HG03280 (cell line): ENCODE results near the gene FAM186B.

ENCODE experiments used
- ATAC-seq: cut with Tn5 transposase; IDR thresholded peaks from one replicate; pipeline ENCODE4 v1.9.1; 2021; ENCODE audit warnings: mild to moderate bottlenecking, moderate library complexity; ENCODE audit not compliant: unreplicated experiment

The FAM186B gene

GRCh38 chr12:49554266-49554665 lies 51.2 kb downstream of the FAM186B start:
- ATAC-seq, result no peak

DNA sequence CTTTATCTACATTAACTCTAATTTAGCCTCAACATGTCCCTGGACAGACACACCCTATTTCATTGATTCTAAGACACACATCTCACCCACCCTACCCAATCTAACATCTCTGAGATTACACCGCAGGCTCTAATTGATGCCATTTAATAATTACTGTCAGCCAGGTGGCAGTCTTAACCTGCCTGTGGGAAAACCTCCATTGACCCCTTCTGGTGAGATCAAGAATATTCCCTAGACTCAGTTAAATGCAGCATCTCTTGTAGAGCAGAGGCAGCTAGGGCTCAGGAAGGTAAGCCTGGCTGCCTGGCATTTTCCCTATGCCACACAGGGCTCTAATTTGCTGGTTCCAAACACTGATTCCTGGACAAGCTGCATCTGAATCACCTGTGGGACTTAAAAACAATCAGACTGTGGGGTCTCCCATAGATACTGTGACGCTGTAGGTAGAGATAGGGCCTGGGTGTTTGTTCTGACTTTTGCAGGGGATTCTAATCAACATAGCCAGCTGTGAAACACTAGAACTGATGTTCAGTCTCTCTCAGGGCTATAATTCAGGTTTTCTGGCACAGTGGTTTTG lies 51.8 kb downstream of the FAM186B start:
- ATAC-seq, result no peak

GRCh38 chr12:49552899-49553298 lies 52.5 kb downstream of the FAM186B start:
- no peak for ATAC-seq

GRCh38 chr12:49552425-49552824 lies 53.0 kb downstream of the FAM186B start:
- ATAC-seq, result no peak

DNA sequence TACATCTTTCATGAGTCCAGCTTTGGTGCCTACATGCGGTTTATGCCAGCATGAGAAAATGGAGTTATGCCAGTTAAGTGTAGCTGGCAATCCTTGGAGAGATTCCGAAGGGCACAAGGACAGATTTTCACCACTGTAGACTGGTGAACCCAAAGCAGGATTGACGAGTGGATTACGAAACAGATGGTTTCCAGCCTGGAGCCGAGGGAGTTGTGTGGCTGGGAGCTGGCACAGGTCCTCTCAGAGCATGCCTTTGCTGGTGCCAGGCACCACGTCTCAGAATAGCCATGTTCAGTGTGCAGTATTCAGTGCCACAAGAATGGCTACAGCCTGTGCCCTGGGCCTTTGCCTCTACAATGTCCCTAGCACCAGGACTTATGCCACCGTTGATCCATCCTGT lies 53.4 kb downstream of the FAM186B start:
- no peak for ATAC-seq

- no peak for ATAC-seq
Measured at GRCh38 chr12:49550693-49551252, 54.7 kb downstream of the FAM186B start.

- no peak for ATAC-seq
Measured at GRCh38 chr12:49549735-49550692, 55.4 kb downstream of the FAM186B start.

GRCh38 chr12:49548822-49549648 lies 56.4 kb downstream of the FAM186B start:
- ATAC-seq, result no peak

DNA sequence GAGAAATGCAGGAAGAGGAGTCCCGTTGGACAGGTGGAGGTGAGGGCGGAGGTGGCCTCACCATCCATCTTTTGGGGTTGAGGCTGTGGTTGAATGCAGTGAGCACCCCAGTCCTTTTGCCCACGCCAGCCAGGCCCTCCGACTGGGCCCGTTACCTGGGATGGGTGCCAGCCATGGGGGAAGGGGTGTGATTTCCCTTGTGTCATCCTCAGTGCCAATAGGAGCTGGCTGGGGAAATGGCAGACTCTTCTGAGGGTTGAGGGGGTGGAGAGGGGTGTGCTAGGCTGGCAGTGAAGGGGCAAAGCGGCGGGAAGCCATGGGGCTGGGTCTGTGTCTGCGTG lies 57.0 kb downstream of the FAM186B start:
- ATAC-seq, result no peak

DNA sequence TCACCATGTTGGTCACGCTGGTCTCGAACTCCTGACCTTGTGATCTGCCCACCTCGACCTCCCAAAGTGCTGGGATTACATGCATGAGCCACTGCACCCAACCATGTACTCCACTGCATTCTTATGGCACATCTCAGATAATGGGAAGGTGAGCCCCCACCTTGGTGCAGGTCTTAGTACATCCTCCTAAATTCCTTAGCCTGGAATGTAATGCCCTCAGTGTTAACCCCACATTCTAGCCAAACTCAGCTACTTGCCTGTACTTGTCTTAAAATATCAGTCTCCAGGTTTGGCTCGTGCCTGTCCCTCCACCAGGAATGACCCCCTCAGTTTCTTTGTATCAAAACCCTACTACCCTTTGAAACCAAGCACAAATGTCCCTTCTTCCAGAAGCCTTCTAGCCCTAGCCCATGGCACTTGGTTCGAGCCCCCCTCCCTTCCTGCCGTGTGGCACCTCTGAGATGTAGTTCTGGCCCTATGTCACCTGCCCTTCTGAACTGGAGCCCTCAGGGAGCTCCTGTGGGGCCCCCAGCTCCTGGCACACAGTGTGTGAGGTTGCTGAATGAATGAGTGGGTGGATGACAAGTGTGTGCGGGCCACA lies 58.2 kb downstream of the FAM186B start:
- no peak for ATAC-seq

GRCh38 chr12:49546481-49546880 lies 59.0 kb downstream of the FAM186B start:
- ATAC-seq, result no peak

DNA sequence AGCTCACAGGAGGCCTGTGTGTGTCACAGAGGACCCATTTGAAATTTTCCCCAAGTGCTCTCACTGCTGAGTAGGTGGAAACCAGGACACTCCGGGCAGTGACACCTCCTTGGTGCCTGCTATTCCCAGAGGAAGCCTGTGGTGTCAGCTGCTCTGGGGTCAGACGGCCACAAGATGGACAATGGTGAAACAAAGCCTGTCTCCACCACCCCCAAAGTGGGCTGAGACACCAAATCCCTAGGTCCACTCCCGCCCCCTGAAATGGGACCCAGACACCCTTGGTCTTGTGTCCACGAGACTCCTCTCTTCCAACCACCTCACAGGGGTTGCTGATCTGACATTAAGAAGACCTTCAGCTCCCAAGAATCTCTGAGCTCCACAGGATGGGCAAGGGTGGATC lies 59.6 kb downstream of the FAM186B start:
- no peak for ATAC-seq

- no peak for ATAC-seq
Measured at GRCh38 chr12:49543914-49544815, 61.3 kb downstream of the FAM186B start.

GRCh38 chr12:49543221-49543913 lies 62.1 kb downstream of the FAM186B start:
- no peak for ATAC-seq

DNA sequence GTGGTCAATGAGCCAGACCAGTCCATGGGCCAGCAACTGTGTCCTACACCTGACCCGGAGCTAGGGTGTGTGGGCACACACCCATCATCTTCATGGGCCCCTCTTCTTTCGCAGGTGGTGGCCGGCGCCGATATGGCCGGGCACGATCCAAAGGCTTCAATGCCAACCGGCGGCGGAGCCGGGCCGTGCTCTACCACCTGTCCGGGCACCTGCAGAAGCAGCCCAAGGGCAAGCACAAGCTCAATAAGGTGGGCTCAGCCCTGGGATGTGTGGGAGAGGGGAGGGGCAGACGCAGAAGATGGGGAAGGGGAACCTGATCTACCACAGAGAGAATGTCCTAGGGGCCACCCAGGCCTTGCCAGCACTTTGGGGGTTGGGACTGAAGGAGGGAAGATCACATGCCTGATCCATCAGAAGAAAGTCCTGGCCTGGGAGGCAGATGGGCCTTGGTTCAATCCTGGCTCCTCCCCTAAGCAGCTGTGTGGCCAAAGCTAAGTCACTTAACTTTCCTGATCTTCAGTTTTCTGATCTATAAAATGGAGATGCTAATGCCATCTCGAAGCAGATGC lies 62.8 kb downstream of the FAM186B start:
- ATAC-seq, result no peak

DNA sequence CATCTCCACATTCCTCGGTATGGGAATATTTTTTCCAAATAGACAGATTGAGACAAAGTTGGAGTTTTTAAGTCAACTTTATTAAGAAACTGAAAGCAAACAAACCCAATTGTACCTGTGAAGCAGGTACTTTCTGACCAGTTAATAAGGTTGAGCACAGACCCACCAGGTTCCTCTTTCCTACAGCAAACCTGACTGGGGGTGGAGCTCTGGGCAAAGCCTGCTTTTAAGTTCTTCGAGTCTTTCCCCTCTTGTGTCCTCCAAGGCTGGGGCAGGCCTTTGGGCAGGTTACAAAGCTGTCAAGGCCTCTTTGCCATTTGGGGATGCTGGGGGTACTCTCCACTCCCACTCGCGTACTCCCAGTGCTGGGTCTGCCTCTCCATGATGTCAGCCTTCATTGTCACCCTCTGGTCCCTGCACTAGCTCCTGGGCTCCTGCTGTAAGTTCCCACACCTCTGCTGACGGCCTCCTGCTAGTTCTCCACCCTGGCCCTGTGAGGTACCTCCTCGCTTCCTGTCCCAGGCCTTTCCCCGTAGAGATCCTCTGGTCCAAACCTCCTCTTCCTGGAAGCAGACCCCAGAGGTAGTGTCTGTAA lies 63.4 kb downstream of the FAM186B start:
- ATAC-seq, result no peak

DNA sequence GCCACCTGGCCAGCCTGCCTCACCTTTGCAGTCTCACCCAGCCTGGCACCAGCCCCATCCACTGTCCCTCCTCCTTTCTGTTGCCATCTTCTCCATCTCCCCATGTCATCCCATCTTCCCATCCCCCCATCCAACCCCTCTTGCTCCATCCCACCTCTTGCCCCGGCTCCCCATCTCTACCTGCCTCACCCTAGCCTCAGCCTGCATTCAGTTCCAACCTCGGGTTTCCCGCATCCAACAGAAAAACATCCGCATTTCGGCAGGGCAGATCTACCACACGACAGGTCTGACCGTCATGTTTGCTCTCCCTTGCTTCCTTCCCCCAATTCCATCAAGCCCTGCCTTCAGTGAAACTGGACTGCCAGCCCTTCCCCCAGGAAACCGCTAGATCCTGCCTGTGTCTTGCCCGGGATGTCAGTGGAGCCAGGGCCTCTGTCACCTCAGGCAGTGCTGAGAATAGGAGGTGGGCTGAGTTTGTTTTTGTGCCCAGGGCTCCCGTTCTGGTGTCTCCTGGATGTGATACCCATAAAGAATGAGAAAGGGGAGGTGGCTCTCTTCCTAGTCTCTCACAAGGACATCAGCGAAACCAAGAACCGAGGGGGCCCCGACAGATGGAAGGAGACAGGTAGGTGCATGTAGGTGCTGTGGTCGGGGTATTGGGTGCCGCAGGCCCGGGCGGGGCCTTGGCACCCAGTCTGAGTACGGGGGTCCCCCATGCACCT lies 64.1 kb downstream of the FAM186B start:
- ATAC-seq, result no peak
